Stimulated activated CD8-positive, alpha-beta memory T cell treated with anti-CD3 and anti-CD28 coated beads, Interleukin-15, amount 100 ng/mL, for 4 hours (primary cell): Measurements from ENCODE around the gene SIGLEC9.

ENCODE experiments used
- DNase-seq, 2 donors: peaks; one replicate each; pipeline ENCODE4 v3.0.0-alpha.2; 2020; ENCODE audit warnings: low read depth in 2 of 2

The SIGLEC9 gene

DNA sequence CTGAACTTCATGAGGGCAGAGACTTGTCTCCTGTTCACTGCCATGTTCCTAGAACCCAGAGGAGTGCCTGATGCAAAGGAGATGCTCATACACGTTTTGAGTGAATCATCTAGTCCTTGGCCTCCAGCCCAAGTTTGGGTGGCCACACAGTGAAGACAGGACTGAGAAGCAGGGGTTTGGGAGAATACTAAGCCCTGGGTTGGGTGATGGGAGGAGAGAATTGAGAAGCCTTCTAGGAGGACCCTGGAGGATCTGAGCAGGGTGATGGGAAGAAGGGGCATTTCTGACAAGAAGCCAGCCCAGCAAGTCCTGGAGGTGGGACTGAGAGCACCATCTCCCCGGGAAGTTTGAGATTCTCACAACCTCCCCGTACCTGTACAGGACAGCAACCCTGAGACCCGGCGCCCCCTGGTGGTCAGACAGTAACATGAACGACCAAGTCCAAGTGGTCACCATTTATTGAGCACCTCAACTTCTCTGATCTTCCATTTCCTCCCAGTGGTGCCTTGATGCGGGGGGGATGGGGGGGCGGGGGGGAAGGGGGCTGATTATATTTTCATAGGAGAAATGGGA lies 27.5 kb upstream of the SIGLEC9 start:
- DNase-seq: peak in 1 of 2 donors; percentile 34

DNA sequence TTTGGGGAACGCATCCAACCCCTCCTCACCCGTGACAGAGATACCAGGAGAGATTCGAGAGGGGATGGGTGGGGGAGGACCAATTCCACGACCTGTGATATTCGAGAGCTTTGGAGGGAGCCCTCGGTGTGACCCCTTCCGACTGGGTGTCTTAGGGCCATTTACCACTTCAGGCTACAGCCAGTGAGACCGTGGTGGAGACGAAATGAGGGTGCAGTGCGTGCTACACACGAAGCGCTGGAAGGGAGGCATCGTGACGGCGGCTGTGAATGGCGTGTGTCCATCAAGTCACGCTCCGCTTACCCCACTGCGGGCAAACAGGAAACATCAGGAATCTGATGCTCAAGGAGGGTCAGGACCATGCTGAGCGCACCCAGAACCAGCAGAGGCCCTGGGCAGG lies 26.9 kb upstream of the SIGLEC9 start:
- DNase-seq: no peak

DNA sequence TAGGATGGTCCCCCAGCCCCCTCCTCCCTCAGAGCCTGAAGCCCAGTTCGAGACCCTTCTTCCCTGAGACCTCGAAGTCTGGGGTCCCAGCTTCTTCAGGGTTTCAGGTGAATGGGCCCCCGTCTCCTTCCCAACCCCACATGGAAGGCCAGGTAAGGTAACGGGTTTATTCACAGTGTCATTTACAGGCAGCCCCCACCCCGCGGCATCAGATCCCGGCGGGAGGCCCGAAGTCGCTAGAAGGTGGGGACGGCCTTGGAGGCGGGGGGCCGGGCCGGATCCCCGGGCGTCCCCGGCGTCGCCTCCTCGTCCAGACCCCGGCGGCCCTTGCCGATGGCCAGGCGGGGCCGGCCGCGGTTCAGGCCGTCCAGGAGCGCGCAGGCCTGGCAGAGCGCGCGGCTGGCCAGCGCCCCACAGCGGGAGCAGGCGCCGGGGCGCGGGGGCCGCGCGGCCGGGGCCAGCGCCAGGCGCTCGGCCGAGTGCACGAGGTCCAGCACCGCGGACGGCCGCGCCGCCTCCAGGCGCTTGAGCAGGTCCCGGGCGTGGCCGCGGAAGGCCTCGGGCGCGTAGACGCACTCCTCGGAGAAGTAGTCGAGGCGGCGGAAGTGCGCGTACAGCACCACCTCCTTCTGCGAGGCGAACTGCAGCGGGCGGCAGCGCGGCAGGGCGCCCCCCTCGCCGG lies 26.2 kb upstream of the SIGLEC9 start:
- peak in 1 of 2 donors; percentile 23 for DNase-seq

DNA sequence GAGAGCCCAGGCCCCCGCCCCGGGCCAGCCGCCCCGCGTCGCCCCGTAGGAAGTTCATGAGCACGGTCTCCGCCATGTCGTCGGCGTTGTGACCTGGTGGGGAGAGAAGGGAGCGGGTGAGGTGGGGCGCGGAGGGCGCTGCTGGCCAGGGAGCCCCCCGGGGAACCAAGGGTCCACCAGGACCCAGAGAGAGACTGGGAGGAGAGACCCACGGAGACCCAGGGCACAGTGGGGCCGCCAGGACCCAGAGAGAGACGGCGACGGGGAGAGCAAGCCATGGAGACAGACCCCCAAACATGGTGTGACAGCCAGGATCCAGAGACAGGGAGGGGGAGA lies 25.7 kb upstream of the SIGLEC9 start:
- no peak for DNase-seq

DNA sequence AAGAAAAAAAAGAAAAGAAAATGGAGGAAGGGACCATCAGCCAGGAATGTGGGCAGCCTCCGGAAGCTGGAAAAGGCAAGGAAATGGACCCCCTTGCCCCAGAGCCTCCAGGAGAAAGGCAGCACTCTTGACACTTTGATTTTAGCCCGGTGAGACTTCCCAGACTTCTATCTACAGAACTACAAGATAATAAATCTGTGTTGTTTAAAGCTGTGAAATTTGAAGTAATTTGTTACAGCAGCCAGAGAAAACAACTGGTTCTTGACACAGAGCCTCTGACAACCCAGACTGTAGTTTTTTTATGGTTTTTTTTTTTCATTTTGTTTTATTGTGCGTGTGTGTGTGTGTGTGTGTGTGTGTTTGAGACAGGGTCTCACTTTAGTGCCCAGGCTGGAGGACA lies 24.1 kb upstream of the SIGLEC9 start:
- DNase-seq: no peak

DNA sequence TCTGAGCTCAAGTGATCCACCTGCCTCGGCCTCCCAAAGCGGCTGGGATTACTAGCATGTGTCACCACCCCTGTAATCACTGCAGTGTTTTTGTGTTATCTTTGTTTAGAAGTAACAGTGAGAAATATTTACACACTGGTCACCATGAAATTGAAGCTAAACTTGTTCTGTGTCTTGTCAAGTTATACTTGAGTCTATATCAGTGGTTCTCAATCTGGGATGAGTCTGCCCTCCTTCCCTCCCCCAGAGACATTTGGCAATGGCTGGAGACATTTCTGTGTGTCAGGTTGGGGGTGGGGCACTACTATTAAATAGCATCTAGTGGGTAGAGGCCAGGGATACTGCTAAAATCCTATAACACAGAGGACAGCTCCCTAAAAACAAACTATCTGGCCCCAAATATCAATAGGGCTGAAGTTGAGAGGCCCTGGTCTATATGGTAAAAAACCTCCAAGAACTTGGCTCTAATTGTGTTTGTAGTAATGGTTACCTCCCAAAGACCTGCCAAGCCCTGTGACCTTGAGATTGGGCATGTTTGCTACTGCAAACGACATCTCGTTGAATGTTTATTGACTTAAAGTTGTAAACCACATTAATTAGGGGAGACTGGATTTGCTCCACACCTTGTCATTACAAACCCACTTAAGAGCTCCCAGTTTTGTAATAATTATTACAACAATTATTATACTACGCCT lies 23.4 kb upstream of the SIGLEC9 start:
- DNase-seq: no peak

DNA sequence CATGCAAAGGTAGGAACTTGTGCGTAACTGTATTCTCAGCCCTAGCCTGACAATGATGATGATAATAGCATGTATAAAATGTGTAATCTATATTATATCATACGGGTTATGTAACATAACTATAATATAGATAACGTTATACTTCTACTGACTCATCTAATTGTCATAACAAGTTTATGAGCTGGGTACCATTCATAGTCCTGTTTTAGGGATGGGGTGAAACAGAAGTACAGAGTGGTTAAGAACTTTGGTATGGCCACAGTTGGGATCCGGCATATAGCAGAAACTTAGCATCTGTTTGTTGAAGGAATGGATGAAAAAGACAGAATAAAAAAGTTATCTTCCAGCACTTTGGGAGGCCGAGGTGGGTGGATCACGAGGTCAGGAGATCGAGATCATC lies 21.7 kb upstream of the SIGLEC9 start:
- DNase-seq: no peak

DNA sequence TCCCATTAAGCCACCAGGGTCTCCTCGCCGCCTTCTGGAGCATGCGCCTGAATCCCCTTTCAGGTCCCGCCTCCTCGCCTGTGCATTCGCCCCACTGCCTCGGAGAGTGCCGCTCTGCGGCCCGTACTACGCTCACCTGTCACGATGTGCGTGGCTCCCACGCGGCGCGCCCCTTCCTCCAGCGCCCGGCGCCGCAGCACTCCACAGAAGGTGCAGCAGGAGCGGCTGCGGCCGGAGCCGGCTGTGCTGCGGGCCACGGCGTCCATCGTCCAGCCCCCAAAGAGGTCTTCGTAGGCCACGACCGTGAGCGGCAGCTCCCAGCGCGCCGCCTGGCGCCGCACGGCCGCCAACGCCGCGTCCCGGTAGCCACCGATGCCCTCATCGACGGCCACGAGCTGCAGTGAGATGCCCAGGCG lies 20.8 kb upstream of the SIGLEC9 start:
- no peak for DNase-seq

DNA sequence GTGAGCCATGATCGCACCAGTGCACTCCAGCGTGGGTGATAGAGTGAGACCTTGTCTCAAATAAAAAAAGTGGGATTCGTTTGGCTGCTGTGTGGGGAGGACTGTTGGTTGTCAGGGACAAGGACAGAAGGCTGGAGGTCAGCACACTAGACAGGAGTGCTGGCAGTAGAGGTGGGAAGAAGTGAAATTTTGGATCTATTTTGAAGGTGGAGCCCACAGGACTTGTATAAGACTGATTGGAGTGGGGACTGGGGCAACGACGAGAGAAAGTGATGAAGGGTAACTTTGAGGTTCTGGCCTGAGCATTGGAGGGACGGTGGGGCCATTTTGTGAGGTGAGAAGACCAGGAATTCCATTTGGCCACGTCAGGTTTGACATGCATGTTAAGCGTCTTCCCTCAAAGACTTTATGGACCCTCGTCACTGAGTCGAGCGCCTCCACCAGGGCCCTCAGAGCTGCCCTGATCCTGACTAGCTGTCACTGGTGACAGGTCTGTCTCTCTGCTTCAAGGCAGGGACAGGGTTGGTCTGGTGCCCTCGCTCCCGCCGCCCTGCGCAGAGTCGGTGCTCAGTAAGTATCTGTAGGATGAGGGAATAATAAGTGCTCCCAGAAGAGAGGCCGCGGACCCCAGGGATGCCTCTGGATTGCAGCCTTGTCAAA lies 17.2 kb upstream of the SIGLEC9 start:
- no peak for DNase-seq

DNA sequence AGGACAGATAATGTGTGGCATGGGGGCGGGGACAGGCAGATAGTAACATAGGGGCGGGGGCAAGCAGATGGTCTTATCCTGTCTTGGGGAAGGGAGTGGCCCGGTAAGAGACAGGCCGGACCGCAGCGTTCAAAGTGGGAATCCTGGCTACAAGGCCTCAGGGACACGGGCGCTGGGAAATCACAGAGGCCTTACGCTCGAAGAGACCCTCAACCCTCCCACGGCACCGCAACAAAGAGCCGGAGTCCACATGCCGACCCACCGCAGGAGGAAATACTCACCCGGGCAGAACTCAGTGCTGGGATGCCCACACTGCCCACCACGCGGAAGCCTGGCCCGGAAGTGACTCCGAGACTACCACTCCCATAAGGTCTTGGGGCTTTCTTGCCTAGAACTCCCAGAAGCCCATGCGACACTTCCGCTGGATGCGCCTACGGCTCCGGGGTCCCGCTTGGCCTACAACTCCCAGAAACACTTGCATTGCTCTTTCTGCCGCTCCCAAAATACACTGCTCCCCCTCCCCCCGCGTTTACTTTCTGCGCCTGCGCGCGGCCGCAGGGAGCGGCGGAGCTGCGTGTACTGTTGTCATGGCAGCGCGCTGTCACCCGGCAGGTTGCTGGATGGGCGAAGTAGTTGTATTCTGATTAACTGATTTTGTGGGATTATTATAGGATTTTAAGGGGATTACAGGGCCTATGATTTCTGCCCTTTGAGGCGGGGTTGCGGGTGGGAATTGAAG lies 16.5 kb upstream of the SIGLEC9 start, which contains the start of gene CTU1:
TSS of gene CTU1 (minus strand) at position 344 of the 739 bp plus-strand sequence. CDS start 3,840 bp downstream, outside the sequence.
- DNase-seq: peak; percentile 98

DNA sequence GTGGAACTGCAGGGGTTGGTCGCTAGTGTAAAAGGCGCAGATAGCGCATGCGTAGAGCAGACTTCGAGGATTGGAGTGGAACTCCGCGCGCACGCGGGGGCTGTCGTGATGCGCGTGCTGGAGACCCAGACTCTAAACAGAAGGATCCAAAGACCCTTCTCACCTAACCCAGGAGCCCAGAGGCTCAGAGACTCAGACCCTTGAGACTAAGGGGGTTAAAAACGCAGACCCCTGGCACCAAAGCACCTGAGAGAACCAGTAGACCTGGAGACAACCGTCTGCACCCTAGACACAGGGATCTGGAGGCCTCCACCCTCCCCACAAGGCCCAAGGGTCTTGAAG lies 15.9 kb upstream of the SIGLEC9 start:
- no peak for DNase-seq

DNA sequence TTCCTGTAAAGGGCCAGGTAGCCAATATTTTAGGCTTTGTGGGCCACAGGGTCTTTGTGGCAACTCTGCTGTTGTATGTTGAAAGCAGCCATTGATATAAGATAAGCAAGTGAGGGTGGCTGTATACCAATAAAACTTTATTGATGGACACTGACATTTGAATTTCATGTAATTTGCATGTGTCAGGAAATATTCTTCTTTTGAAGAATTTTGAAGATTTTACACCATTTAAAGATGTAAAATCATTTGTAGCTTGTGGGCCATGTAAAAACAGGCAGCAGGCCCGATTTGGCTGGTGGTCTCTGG lies 14.1 kb upstream of the SIGLEC9 start:
- no peak for DNase-seq

DNA sequence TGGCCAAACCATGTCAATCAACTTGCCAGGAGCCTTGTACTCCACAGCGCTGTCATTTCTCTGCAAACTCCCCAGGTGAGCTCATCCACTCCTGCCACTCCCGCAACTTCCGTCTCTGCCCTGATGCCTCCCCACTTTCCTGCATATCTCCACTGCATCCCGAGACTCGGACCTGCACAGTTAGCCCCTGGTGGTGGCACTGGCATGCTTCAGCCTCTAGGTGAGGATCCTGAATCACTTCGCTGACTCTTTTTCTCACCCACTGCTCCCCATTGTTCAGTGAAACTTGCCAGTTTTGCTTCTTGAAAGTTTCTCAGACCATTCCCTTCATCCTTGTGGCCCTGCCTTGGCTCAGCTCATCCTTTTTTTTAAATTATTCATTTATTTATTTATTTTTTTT lies 13.1 kb upstream of the SIGLEC9 start:
- no peak for DNase-seq

DNA sequence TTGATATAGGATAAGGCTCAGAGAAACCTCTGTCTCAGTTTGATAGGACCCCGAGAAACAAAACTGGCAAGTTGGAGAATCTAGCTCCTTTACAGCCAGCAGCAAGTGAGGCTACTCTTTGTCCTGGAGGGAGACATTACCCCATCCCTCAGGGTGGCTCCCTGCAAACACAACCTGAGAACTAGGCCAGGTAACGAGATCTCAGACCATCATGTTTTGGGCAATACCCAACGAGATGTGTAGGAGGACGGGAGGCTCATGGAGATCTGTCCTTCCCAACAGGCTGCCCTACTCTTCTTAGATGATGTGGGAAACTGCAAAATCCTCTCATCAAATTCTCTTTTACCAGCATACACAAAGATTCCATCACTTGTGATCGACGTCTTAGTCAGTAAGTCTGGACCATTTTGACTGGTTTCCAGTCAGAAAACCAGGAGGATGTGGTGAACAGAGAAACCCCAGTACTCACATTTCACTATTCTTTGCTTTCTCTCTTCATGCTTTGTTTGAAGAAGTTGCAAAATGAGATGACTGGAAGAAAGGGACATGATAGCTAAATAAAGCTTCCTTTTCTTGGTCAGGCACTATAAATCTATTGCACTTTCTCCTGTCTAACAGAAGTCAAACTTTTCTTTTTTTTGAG lies 10.5 kb upstream of the SIGLEC9 start:
- no peak for DNase-seq

DNA sequence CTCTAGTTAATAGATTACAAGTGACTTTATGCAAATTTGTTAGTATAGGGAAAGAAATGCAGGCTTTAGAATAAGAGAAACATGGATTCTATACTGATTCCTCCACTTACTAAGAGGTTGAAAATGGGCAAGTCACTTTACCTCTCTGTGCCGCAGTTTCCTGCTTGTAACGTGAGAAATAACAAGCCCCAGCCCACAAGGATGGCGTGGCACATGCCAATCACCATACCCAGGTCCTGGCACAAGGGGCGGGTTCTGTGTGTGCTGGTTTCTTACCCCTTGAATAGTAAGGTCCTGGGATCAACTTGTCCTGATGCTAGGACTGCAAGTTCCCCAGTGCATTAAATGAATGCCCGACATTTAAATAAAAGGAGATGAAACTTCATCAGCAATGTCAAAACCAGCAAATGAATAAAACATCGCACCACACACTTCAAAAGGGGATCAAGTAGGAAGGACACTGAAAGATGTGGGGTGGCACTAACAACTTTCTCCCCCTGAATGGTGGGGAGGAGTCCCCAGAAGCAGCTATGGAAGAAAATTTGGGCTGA lies 7.9 kb upstream of the SIGLEC9 start:
- no peak for DNase-seq

DNA sequence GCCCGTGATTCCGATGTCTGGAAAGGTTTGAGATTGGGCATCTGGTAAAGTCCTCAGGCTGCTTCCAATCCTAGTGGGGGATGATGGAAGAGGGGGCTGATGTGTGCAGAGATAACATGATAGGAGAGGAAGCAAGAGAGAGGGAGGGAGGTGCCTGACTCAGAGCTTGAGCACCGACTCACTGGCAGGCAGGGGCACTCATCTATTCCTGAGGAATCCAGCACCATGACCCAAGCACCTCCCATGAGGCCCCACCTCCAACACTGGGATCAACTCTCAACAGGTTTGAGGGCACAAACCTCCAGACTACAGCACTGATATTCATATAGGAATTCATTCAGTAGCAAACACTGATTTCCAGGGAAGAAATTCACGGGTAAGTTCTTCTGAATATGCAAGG lies 5.6 kb upstream of the SIGLEC9 start:
- no peak for DNase-seq

DNA sequence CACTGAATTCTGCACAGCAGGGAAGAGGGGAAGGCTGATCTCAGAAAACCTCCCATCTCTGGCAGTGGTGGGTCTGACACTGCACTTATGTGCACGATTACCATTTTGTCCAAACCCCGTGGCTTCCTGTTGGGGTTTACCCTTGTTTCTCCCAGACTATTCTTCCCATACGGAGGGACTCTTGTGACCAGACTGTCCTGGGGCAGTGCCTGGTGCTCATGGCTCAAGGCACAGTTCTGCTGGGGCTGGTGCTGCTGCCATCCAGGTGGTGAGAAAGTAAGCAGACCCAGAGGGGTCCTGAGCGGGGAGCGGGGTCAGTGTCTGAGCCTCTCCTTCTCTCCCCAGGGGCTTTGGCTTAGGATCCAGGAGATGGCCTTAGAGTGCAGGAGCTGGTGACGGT lies 5.1 kb upstream of the SIGLEC9 start:
- no peak for DNase-seq

DNA sequence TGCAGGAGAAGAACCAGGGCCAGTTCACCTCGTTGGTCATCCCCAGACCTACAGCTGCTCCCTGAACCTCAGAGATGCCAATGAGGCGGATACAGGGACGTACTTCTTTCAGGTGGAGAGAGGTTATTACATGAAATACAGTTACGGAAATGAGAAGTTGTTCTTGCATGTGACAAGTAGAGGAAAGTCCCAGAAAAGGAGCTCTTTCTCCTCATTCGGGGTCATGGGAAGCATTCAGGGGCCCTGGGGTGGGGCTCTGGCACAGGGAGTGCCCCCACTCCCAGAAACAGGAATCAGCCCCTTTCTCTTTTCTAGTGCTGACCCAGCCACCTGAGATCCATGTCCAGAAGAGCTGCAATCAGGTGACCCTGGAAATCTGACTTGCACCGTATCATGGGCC lies 4.5 kb upstream of the SIGLEC9 start:
- no peak for DNase-seq

DNA sequence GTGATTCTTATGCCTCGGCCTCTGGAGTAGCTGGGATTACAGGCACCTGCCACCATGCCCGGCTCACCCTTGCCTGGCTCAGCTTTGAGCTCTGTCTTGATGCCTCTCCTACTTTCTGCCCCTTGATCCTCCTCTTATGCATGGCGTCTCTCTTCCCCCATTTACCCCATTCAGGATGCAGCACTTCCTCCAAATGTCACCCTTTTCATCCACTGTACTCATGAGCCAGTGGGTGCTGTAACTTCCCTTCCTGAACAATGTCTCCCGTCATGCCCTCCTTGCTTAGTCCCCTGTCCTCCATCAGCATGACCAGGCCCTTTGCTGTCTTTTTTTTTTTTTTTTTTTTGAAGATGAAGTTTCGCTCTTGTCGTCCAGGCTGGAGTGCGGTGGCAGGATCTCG lies 3.4 kb upstream of the SIGLEC9 start:
- no peak for DNase-seq

DNA sequence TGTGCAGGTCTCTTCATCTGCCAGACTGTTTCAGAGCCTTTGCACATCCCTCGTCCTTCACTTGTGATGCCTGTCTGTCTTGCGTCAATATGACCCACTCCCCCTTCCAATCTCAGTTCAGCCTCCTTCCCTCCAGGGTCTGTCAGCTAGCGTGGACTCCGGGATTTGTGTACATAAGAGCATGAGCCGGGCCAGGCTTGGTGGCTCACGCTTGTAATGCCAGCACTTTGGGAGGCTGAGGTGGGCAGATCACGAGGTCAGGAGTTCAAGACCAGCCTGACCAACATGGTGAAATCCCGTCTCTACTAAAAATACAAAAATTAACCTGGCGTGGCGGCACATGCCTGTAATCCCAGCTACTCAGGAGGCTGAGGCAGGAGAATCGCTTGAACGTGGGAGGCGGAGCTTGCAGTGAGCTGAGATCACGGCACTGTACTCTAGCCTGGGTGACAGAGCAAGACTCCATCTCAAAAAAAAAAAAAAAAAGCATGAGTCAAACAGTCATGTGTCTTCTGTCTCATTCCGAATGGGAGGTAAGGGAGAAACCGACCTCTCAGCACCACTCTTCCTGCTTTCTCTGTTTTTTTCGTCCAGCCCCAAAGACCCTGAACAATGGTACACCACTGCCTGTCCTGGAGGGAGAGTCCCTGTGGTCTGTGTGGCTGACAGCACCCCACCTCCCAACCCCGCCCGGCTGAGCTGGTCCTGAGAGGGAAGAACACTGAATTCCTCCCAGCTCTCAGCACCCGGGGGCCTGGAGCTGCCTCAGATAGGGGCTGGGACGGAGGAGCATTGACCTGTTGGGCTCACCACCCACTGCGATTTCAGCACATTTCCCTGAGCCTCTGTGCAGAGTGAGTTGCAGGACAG lies 2.4 kb upstream of the SIGLEC9 start:
- no peak for DNase-seq

DNA sequence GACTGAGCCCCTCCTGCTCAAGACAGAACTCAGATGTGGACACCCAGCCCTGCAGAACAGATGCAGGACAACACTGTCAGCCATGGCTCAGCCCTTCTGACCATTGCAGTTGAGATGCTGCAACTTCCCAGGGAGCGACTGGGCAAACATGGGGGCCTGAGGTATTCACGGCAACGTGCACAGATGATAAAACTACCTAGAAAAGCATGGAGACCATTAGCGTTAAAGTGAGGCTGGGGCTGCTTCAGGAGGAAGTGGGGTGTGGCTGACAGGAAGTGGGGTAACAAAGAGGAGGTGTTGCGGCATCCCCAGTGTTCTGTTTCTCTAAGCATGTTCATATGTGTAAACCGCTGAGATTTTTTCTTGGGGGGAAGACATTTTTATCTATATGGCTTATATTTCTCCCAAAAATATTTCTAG lies 1.3 kb upstream of the SIGLEC9 start:
- no peak for DNase-seq
